ENCODE results near the gene GOLGA7B.

GOLGA7B gene

GRCh38 chr10:97869091-97870042, 19.7 kb downstream of the GOLGA7B start:
- DNase-seq: peak; percentile 77

DNA sequence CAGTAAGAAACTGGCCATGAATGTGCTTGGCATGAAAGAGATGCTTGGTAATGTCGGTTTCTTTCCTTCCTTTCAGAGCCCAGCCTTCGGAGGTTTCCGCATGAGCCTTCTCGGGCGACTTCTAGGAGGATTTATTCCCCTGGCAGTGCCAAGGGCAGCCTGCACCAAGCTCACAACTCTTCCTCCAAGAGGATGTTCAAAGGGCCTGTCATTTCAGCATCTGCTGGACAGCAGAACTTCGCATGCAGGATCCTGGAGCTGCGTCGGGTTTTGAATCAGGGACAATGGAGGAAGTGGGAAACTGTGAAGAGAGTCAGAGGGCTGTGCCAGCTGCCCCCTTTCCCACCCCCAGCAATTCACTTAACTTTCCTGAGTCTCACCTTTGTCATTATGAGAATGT, 21.3 kb downstream of the GOLGA7B start:
- no peak for DNase-seq

DNA sequence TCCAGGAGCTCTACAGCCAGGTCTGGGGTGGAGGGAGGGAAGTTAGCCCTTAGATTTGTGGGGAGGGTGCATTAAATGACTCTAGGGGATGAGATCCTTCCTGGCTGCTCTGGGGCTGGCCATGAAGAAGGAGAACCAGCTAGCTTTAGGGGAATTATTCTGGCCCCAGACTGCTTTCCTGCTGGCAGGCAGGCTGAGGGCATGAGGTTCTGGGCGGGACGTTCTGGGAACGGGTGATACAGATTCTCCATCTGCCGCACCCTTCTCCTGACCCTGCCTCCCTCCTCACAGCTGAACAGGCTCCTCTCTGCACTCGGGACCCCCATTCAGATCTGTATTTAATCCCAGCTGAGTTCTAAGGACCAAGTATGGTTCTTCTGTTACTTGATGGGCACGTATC, 23.9 kb downstream of the GOLGA7B start:
- DNase-seq: no peak

- DNase-seq: no peak
These were observed 24.7 kb downstream of the GOLGA7B start for GRCh38 chr10:97874332-97874731.

DNA sequence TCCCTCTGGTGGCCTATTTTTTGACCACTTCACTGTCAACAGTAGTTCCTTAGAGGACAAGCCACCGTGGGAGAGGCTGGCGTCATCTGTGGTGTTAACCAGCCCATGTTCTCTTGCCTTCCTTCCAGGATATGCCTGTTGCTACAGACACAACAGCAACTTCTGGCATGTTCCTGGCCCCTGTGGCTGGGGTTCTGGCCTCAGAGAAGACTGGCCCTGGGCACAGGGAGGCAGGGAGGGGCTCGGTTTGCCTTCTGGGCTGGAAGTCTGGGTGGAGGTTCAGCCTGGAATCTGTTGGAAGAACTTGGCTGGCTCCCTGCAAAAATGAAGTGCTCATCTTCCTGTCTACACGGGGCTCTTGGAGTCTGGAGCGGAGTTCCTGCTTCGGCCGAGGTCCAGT, 25.7 kb downstream of the GOLGA7B start:
- DNase-seq: no peak

DNA sequence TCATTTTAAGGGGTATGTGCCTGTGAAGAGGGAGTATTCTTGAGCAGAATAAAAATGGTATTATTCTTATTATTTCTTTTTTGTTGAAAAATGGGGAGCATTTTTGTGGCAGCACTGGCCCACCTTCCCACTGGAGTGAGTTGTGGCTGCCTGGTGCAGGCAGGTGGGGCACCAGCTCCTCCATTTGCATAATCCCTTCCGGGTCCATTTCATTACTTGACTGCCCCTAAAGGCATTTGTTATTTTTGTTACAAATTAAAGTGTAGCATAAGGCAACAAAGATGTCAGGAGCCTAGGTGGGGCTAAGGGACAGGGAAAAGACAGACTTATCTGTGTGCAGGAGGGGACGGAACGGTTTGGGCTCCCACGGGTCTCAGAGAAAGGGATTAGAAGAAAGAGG, 26.8 kb downstream of the GOLGA7B start:
- no peak for DNase-seq

- DNase-seq: no peak
These were observed 29.6 kb downstream of the GOLGA7B start for GRCh38 chr10:97879241-97879640.

DNA sequence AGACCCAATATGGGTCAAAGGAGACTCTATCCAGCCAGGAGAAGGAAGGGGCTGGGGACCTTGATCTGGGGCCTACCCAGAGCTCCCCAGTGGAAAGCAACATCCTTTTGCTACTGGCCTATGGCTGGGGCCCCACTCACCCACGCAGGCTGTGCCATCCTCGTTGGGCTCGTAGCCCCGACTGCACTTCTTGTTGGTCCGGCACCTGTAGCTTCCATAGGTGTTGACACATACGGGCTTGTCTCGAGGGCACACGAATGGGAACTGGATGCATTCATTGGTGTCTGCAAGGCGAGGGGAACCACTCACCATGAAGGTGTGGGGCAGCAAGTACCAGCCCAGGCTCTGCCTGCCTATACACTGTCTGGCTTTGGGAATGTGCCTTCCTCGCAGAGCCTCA, 30.5 kb downstream of the GOLGA7B start:
- DNase-seq: no peak

GRCh38 chr10:97882142-97883091, 32.8 kb downstream of the GOLGA7B start:
- no peak for DNase-seq

DNA sequence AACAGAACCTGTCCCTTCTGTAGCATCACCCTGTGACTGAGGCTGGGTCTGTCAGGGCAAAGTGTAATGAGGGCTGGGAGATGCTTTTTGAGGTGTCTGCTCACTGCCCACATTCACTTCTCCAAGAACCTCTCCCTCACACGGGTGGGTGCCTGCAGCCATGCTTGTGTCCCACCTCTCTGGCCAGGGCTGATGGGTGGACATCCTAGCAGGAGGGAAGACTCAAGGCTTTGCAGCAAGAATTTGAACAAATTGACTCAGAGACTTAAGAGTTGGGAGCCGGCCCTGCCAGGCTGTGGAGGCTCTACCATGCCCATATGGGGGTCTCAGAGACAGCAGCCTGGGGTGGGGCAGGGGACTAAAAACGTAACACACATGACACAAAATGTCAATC, 33.4 kb downstream of the GOLGA7B start:
- no peak for DNase-seq

DNA sequence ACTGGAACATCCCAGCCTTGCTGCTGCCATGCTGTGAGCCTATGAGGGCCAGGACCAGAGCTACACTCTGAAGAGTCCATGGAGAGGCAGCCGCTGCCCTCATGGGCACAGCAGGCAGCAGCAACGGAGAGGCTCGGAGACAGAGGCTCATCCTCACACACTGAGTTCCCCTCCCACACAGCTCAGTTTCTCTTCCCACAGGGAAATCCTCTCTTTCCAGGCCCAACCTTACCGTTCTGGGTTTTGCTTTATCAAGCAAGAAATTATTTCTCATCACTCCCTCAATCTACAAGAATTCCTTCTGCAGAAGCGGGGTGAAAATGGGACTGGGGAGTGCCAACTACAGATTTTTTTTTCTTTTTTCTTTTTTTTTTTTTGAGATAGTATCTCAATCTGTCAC, 36.6 kb downstream of the GOLGA7B start:
- DNase-seq: no peak

GRCh38 chr10:97887399-97887798, 37.8 kb downstream of the GOLGA7B start:
- DNase-seq: no peak

- DNase-seq: no peak
These were observed 38.5 kb downstream of the GOLGA7B start for GRCh38 chr10:97888134-97888533.

DNA sequence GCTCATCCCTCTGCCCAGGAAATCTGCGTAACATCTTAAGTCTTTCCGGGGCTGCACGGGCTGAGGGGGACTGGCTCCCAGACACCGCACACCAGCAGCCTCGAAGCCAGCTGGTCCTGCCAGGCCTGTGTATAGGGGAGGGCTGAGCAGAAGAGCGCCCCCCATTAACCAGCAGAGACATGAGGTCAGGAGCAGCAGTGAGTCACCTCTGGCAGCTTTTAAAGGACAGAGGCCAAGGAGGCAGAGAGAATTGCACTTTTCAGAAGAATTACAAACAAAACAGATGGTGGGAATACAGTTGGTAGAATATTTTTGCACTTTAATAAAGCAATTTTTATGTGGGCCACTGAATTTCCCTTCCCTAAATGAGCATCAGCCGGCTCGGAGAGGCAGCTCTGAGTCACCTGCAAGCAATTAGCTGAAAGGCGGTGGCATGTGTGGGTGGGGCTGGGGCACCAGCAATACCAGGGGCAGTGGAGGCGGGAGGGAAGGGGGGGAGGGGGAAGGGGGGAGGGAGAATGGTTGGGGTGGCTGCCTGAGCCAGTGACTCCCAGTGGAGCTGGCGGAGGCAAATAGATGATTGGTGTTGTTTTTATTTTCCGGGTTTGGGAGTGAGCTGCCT, 39.1 kb downstream of the GOLGA7B start:
- DNase-seq: peak; percentile 12

GRCh38 chr10:97889461-97890265, 40.0 kb downstream of the GOLGA7B start:
- DNase-seq: peak; percentile 54

- peak; percentile 10 for DNase-seq
These were observed 42.0 kb downstream of the GOLGA7B start for GRCh38 chr10:97891497-97892167.

DNA sequence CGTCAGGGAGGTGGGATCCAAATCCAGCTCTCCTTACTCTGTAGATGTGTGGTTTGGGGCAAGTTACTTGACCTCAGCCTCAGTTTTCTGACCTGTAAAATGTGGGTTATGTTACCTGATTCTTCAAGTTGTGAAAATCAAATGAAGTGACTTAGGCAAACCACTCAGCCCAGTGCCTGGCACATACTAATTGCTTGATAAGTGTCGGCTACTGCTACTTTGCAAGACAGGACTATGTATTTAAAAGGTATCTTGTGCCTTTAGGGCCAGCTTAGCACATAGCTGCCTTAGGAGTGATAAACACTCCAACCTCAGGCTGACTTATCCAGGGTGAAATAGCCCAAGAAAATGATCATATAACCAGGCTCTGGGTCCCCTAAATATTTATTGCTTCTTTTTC, 42.9 kb downstream of the GOLGA7B start:
- no peak for DNase-seq

DNA sequence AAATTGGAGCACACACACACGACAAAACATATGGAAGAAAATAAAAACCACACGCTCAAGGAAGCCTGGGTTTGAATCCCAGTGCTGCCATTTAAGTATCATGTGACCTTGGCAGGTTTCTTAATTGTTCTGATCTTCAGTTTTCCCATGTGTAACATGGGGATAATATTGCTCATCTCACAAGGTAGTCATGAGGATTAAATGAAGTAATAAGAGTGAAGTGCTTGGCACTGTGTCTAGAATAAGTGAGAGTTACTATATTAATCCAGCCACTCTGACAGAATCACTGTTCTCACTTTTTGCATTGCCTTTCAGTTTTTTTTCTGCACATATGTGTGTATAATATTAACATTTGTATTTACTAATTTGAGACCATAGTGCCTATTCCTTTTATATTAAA, 43.3 kb downstream of the GOLGA7B start:
- DNase-seq: no peak

DNA sequence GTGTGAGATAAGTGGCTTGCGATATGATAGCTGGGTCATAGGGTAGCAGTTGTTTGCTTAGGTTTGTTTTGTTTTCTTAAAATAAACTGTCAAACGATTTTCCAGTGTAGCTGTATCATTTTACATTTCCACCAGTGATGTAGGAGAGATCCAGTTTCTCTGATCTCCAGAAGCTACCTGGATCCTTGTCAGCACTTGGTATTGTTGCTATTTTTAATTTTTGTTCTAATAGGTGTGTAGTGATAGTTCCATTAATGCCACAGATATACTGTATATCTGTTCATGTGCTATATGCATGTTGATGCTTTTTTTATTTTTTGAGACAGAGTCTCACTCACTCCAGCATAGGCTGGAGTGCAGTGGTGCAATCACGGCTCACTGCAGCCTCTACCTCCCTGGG, 44.4 kb downstream of the GOLGA7B start:
- DNase-seq: no peak

GRCh38 chr10:97895084-97895483, 45.4 kb downstream of the GOLGA7B start:
- DNase-seq: no peak

GRCh38 chr10:97895915-97896314, 46.3 kb downstream of the GOLGA7B start:
- DNase-seq: no peak

Data from SHP77 treated with DMSO at 0.1 percent for 48 hours (cell line).